Loucy (cell line): ENCODE results near the gene LRRC4C.

Experiments used
- EZH2phosphoT487 ChIP-seq: fragments of 200-600 bp; IDR thresholded peaks from 2 replicates; pipeline ENCODE4 v1.6.1; 2018; ENCODE audit warnings: antibody characterized with exemption, mild to moderate bottlenecking, moderate library complexity, borderline replicate concordance
- TF ChIP-seq, protein P1 (sequence below): fragments of 200-600 bp; sonication (generic); conservative IDR thresholded peaks from 2 replicates; pipeline ENCODE4 v1.5.1; 2014; ENCODE audit warnings: mild to moderate bottlenecking, antibody characterized with exemption, low read length

DNA sequence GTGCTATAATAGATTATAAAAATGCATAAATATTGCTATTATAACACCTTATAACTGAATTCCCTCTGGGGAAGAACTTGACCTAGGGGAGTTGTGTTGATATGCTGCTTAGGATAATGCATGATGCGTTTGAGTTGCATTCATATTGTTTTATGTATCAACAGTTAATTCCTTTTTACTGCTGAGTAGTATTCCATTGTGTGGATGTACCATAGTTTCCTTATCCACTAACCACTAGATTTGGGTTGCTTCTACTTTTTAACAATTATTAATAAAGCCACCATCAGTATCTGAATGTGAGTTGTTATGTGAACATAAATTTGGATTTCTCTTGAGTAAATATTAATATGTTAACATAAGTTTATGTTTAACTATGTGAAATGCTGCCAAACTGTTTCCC is 19.7 kb upstream of the LRRC4C start:
- TF ChIP-seq, protein P1, sequence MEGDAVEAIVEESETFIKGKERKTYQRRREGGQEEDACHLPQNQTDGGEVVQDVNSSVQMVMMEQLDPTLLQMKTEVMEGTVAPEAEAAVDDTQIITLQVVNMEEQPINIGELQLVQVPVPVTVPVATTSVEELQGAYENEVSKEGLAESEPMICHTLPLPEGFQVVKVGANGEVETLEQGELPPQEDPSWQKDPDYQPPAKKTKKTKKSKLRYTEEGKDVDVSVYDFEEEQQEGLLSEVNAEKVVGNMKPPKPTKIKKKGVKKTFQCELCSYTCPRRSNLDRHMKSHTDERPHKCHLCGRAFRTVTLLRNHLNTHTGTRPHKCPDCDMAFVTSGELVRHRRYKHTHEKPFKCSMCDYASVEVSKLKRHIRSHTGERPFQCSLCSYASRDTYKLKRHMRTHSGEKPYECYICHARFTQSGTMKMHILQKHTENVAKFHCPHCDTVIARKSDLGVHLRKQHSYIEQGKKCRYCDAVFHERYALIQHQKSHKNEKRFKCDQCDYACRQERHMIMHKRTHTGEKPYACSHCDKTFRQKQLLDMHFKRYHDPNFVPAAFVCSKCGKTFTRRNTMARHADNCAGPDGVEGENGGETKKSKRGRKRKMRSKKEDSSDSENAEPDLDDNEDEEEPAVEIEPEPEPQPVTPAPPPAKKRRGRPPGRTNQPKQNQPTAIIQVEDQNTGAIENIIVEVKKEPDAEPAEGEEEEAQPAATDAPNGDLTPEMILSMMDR: no peak
- TF ChIP-seq EZH2phosphoT487: no peak
